HepG2 (cell line): Measurements from ENCODE around the gene SLCO2B1. TPM values are rescaled to one million over a fixed set of nuclear protein-coding genes. Genes with fewer than 3 reads are reported as not detected.

ENCODE experiments used
- ATAD3A ChIP-seq: sonication (generic); formaldehyde crosslinking; IDR thresholded peaks from 2 replicates; pipeline ENCODE4 v1.4.0; 2020; ENCODE audit warnings: missing genetic modification reagents
- ATF1 ChIP-seq: IDR thresholded peaks from 2 replicates; pipeline ENCODE4 v1.6.1; 2016; ENCODE audit warnings: mild to moderate bottlenecking, control low read depth
- DPF2 ChIP-seq: sonication (generic); formaldehyde crosslinking; IDR thresholded peaks from 2 replicates; pipeline ENCODE4 v1.4.0; 2020; ENCODE audit warnings: mild to moderate bottlenecking, low read depth, missing genetic modification reagents, borderline replicate concordance
- HNF1A ChIP-seq, 2 experiments: sonication (generic) in 1 of 2; formaldehyde crosslinking in 1 of 2; IDR thresholded peaks; 2 replicates each; pipeline versions ENCODE4 v1.4.0 to v1.6.1; 2016 to 2020; ENCODE audit warnings: borderline replicate concordance in 1 of 2, low read depth in 1 of 2, mild to moderate bottlenecking in 1 of 2, missing genetic modification reagents in 1 of 2
- JARID2 ChIP-seq: sonication (generic); formaldehyde crosslinking; IDR thresholded peaks from 2 replicates; pipeline ENCODE4 v1.8.1; 2023; ENCODE audit warnings: missing genetic modification reagents, inconsistent platforms; ENCODE audit not compliant: insufficient replicate concordance
- NFE2L2 ChIP-seq: fragments of 150-350 bp; IDR thresholded peaks from 2 replicates; pipeline ENCODE4 v1.6.1; 2014; ENCODE audit warnings: low read length
- NR2F6 ChIP-seq, 2 experiments: IDR thresholded peaks; 2 replicates each; pipeline ENCODE4 v1.6.1; 2016; ENCODE audit warnings: antibody characterized with exemption in 1 of 2, mild to moderate bottlenecking in 1 of 2
- PBX2 ChIP-seq: IDR thresholded peaks from 2 replicates; pipeline ENCODE4 v1.6.1; 2016; ENCODE audit warnings: control low read depth
- REPIN1 ChIP-seq: sonication (generic); formaldehyde crosslinking; IDR thresholded peaks from 2 replicates; pipeline ENCODE4 v1.8.0; 2022; ENCODE audit warnings: missing genetic modification reagents, low read depth, mild to moderate bottlenecking, borderline replicate concordance
- RNF219 ChIP-seq: sonication (generic); formaldehyde crosslinking; IDR thresholded peaks from 2 replicates; pipeline ENCODE4 v1.5.0; 2020; ENCODE audit warnings: mild to moderate bottlenecking, missing genetic modification reagents
- SMAD1 ChIP-seq: sonication (generic); formaldehyde crosslinking; IDR thresholded peaks from 2 replicates; pipeline ENCODE4 v1.4.0; 2020; ENCODE audit warnings: missing genetic modification reagents, low read depth, mild to moderate bottlenecking, borderline replicate concordance
- SNRNP70 ChIP-seq: fragments of 200-400 bp; formaldehyde crosslinking; IDR thresholded peaks from 2 replicates; pipeline ENCODE4 v1.6.1; 2017; ENCODE audit warnings: mild to moderate bottlenecking, low read depth, low read length, moderate library complexity
- TBX3 ChIP-seq: fragments of 450-650 bp; IDR thresholded peaks from 2 replicates; pipeline ENCODE4 v1.6.1; 2017; ENCODE audit warnings: antibody characterized with exemption, mild to moderate bottlenecking, inconsistent platforms, borderline replicate concordance
- YEATS4 ChIP-seq: sonication (generic); formaldehyde crosslinking; IDR thresholded peaks from 2 replicates; pipeline ENCODE4 v1.4.0; 2020; ENCODE audit warnings: missing genetic modification reagents, borderline replicate concordance
- ZEB1 ChIP-seq: IDR thresholded peaks from 2 replicates; pipeline ENCODE4 v1.6.1; 2012; ENCODE audit warnings: mild to moderate bottlenecking, low read depth, inconsistent platforms; ENCODE audit not compliant: insufficient replicate concordance
- ZFP1 ChIP-seq: IDR thresholded peaks from 2 replicates; pipeline ENCODE4 v1.6.1; 2016
- ZMYM3 ChIP-seq: sonication (generic); formaldehyde crosslinking; IDR thresholded peaks from 2 replicates; pipeline ENCODE4 v1.5.1; 2020; ENCODE audit warnings: mild to moderate bottlenecking, missing genetic modification reagents
- ZNF138 ChIP-seq: sonication (generic); formaldehyde crosslinking; IDR thresholded peaks from 2 replicates; pipeline ENCODE4 v1.5.0; 2020; ENCODE audit warnings: mild to moderate bottlenecking, low read depth, missing genetic modification reagents
- ZNF33B ChIP-seq: sonication (generic); formaldehyde crosslinking; IDR thresholded peaks from 2 replicates; pipeline ENCODE4 v1.5.1; 2020; ENCODE audit warnings: mild to moderate bottlenecking, missing genetic modification reagents
- ZNF431 ChIP-seq: sonication (generic); formaldehyde crosslinking; IDR thresholded peaks from 2 replicates; pipeline ENCODE4 v1.9.0; 2022; ENCODE audit warnings: missing genetic modification reagents, low read depth, mild to moderate bottlenecking, borderline replicate concordance
- ZNF691 ChIP-seq: sonication (generic); formaldehyde crosslinking; IDR thresholded peaks from 2 replicates; pipeline ENCODE4 v1.4.0; 2020; ENCODE audit warnings: missing genetic modification reagents, low read depth, mild to moderate bottlenecking, borderline replicate concordance
- ZNF746 ChIP-seq: sonication (generic); formaldehyde crosslinking; IDR thresholded peaks from 2 replicates; pipeline ENCODE4 v1.8.0; 2022; ENCODE audit warnings: mild to moderate bottlenecking, missing genetic modification reagents
- polyA plus RNA-seq, 8 experiments: library from polyadenylated mRNA; depleted of rRNA in 3 of 8; stranded (reverse) in 7 of 8; unstranded in 1 of 8; fragments of >200 nt; fragmentation: Illumina TruSeq in 4 of 8; extraction: Trizol in 4 of 8; gene quantifications; 2 replicates each; pipeline versions ENCODE4 v1.2.1 to v1.2.3, GENCODE V29; 2011 to 2016; ENCODE audit warnings: low read depth in 4 of 8, missing spikeins in 1 of 8, mixed read lengths in 1 of 8; ENCODE audit not compliant: insufficient read depth in 1 of 8
- total RNA-seq, 5 experiments: library from RNA; depleted of rRNA; stranded (reverse); fragments of >200 nt; fragmentation: Illumina TruSeq; extraction: Trizol; gene quantifications; 2 replicates each; pipeline ENCODE4 v1.2.3, GENCODE V29; 2016; ENCODE audit warnings: low read depth in 1 of 5

The SLCO2B1 gene
- total and polyA plus RNA-seq, 2 of the 13 experiments (the other 11 are each of a cell fraction or from before 2014, with no cell fraction given) = 15.3 to 19.8 TPM

GRCh38 chr11:75214411-75214821 lies 63.5 kb downstream of the SLCO2B1 start (continued):
- TF ChIP-seq ZEB1 (no peak), ZNF691 (peak; percentile 83; the same call in 1 of the 2 replicates), DPF2 (CRISPR knock-in tag) (no peak), ZFP1 (peak; percentile 65; the same call in 1 of the 2 replicates), ATAD3A (CRISPR knock-in tag) (no peak), NR2F6 (IDR thresholded peaks at IDR 0.05) (no peak), NR2F6 (CRISPR knock-in tag; IDR thresholded peaks at IDR 0.05) (peak; percentile 63; the same call in 1 of the 2 replicates), SNRNP70 (no peak), NFE2L2 (no peak), ZNF746 (CRISPR knock-in tag) (peak; percentile 85), SMAD1 (CRISPR knock-in tag) (0 out of 2 replicates have a peak, but pooled peaks have one; percentile 56), PBX2 (CRISPR knock-in tag) (no peak), RNF219 (CRISPR knock-in tag) (no peak), YEATS4 (CRISPR knock-in tag) (peak; percentile 28; the same call in 1 of the 2 replicates), JARID2 (peak; percentile 85), REPIN1 (CRISPR knock-in tag) (peak; percentile 72; the same call in 1 of the 2 replicates), HNF1A (IDR thresholded peaks at IDR 0.05; ENCODE audit: low read depth) (no peak), HNF1A (CRISPR knock-in tag; IDR thresholded peaks at IDR 0.05; ENCODE audit: borderline replicate concordance) (no peak), ZMYM3 (CRISPR knock-in tag) (no peak), ATF1 (CRISPR knock-in tag) (no peak), ZNF33B (CRISPR knock-in tag) (0 out of 2 replicates have a peak, but pooled peaks have one; percentile 80), TBX3 (no peak), ZNF431 (peak; percentile 66; the same call in 1 of the 2 replicates), ZNF138 (CRISPR knock-in tag) (peak; percentile 71; the same call in 1 of the 2 replicates)
